ENCODE data around the gene TRANK1. TPM values are rescaled to one million over a fixed set of nuclear protein-coding genes. Genes with fewer than 3 reads are reported as not detected.

Gene TRANK1
- polyA plus RNA-seq, 1 donor (not counting 4 experiments of a cell fraction or from before 2014, with no cell fraction given): 3.2 TPM

DNA sequence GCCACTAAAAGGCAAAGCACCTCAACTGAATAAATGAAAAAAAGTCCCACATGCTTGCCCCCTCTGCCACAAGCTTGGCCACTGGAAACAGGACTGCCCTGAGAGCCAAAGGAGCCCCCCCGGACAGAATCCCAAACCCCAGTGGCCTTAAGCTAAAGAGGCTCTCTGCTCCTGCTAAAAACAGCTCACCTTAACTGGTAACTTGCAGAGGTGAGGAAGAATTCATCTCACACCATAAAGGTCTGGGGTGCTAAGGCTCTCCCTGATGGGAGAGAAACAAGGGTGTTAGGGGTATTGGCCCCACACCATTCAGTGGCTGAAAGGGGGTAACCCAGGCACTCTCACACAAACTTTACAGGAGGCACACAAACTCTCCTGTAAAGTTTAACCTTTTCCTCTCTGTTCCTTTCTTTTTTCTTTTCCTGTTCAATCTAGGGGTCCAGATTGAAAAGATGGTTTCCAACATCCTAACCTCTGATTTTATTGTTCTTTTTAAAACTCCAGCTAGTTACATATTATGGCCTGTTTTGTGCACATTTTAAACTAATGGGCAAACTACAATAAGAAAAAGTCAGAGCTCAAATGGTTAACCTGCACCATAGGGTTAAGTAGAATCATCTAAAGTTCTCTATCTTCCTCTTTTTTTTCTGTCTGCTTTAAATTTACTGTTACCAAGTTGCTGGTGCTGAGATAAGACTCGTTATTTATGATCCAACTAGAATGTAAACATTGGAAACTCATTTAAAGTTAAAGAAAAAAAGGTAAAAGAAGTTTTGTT lies 19.9 kb downstream of the TRANK1 start:
- DNase-seq (ENCODE audit: low read depth, low spot score) (no peak), FAIRE-seq (no peak)
- Histone ChIP-seq H2AFZ (ENCODE audit: control insufficient read depth, low read length) (no peak overlapping the region), H3K9me1 (ENCODE audit: control insufficient read depth, extremely low read depth, insufficient read depth, low read length) (no peaks in the 10 kb centered on the region), H3K9ac (ENCODE audit: control insufficient read depth, extremely low read depth, insufficient read depth, low read length) (no peak overlapping the region), H3K36me3 (ENCODE audit: control insufficient read depth in 2 of 2, extremely low read depth in 1 of 2, insufficient read depth in 2 of 2, low read length in 2 of 2) (no peaks in the 10 kb centered on the region), H3K27ac (ENCODE audit: control insufficient read depth, insufficient read depth, low read length) (no peak overlapping the region), H3K4me3 (ENCODE audit: control insufficient read depth in 2 of 3, extremely low read depth in 1 of 3, insufficient read depth in 2 of 3, low read depth in 1 of 3, low read length in 3 of 3) (no peak overlapping the region), H3K79me2 (ENCODE audit: control insufficient read depth, insufficient read depth, low read length) (no peaks in the 10 kb centered on the region), H3K9me3 (ENCODE audit: control insufficient read depth, low read depth, low read length) (peaks cover 2% of the 10 kb centered on the region), H3K4me1 (ENCODE audit: control insufficient read depth, extremely low read depth, insufficient read depth, low read length) (no peaks in the 10 kb centered on the region), H3K27me3 (ENCODE audit: control insufficient read depth, extremely low read depth, insufficient read depth, low read length) (no peaks in the 10 kb centered on the region), H4K20me1 (ENCODE audit: control insufficient read depth, extremely low read depth, insufficient read depth, low read length) (no peaks in the 10 kb centered on the region), H3K4me2 (ENCODE audit: control insufficient read depth, extremely low read depth, insufficient read depth, low read depth, low read length) (no peak overlapping the region)
- TF ChIP-seq CTCF (optimal IDR thresholded peaks at IDR 0.05 in 1 of 3, IDR thresholded peaks at IDR 0.05 in 1 of 3, conservative IDR thresholded peaks at IDR 0.05 in 1 of 3; ENCODE audit: extremely low read depth in 1 of 3, insufficient read depth in 2 of 3, low read length in 3 of 3) (no peak), EZH2 (IDR thresholded peaks at IDR 0.05; ENCODE audit: low read length) (no peak)
- dilution Hi-C loops (cut with MboI; ENCODE audit: extremely low pct_ligation_motif_present, low sequenced_read_pairs): no loop called here

DNA sequence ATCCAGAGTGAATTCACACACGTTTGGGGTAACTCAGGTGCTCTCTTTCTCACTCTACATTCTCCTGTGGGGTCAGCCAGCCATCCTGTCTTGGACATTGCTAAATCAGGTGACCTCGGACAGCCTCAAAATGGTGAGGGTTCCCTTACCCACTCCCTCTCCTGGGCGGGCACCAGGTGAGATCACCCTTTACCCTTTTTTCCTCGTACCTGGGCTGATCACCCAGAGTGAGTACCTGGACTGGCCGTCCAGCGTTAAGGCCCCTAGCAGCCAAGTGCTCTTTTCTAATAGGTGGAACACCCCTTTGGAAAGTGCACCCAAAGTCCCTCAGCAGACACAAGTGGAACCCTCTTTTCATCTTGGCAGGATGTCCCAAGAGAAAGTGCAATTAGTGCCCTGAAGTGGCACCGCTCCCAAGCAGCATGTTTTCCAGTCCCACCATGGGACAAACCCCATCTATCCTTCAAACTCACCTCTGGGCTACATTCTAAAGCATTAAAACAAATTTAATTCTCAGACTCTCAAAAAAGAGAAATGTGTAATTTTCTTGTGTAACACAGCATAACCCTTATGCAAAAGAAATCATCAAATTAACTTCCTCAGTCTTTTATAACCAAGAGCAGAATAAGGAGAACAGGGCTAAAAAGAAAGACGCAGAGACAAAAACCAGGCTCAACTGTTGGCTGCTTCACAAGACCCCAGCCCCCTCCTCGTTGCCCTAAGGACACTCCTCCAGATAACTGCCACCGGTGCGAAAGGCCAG lies 20.7 kb downstream of the TRANK1 start:
- H3K9me1 ChIP-seq (ENCODE audit: control insufficient read depth, extremely low read depth, insufficient read depth, low read length): no peaks in the 10 kb centered on the region
- no peak overlapping the region for H3K4me3 ChIP-seq (ENCODE audit: control insufficient read depth in 2 of 3, extremely low read depth in 1 of 3, insufficient read depth in 2 of 3, low read depth in 1 of 3, low read length in 3 of 3)
- no peak overlapping the region for H3K27ac ChIP-seq (ENCODE audit: control insufficient read depth, insufficient read depth, low read length)
- DNase-seq (ENCODE audit: low read depth, low spot score) (no peak), FAIRE-seq (no peak)
- H3K27me3 ChIP-seq (ENCODE audit: control insufficient read depth, extremely low read depth, insufficient read depth, low read length): no peaks in the 10 kb centered on the region
- dilution Hi-C loops (cut with MboI; ENCODE audit: extremely low pct_ligation_motif_present, low sequenced_read_pairs): no loop called here
- no peak overlapping the region for H2AFZ ChIP-seq (ENCODE audit: control insufficient read depth, low read length)
- peaks cover 2% of the 10 kb centered on the region for H3K9me3 ChIP-seq (ENCODE audit: control insufficient read depth, low read depth, low read length)
- H3K4me1 ChIP-seq (ENCODE audit: control insufficient read depth, extremely low read depth, insufficient read depth, low read length): no peaks in the 10 kb centered on the region
- TF ChIP-seq CTCF (optimal IDR thresholded peaks at IDR 0.05 in 1 of 3, IDR thresholded peaks at IDR 0.05 in 1 of 3, conservative IDR thresholded peaks at IDR 0.05 in 1 of 3; ENCODE audit: extremely low read depth in 1 of 3, insufficient read depth in 2 of 3, low read length in 3 of 3) (no peak), EZH2 (IDR thresholded peaks at IDR 0.05; ENCODE audit: low read length) (no peak)
- H3K79me2 ChIP-seq (ENCODE audit: control insufficient read depth, insufficient read depth, low read length): no peaks in the 10 kb centered on the region
- no peaks in the 10 kb centered on the region for H4K20me1 ChIP-seq (ENCODE audit: control insufficient read depth, extremely low read depth, insufficient read depth, low read length)
- H3K9ac ChIP-seq (ENCODE audit: control insufficient read depth, extremely low read depth, insufficient read depth, low read length): no peak overlapping the region
- no peak overlapping the region for H3K4me2 ChIP-seq (ENCODE audit: control insufficient read depth, extremely low read depth, insufficient read depth, low read depth, low read length)
- H3K36me3 ChIP-seq (ENCODE audit: control insufficient read depth in 2 of 2, extremely low read depth in 1 of 2, insufficient read depth in 2 of 2, low read length in 2 of 2): no peaks in the 10 kb centered on the region

Data from keratinocyte (primary cell).